HCT116 (cell line): ENCODE results near the gene NFX1. TPM values are rescaled to one million over a fixed set of nuclear protein-coding genes. Genes with fewer than 3 reads are reported as not detected.

Source experiments
- ATAC-seq: fragments of 200-7000 bp; cut with Tn5 transposase; 2 replicates; pipeline ENCODE4 v1.9.1; 2020; ENCODE audit warnings: mild to moderate bottlenecking, moderate library complexity
- BruUV-seq: library from RNA; stranded (reverse); fragments of 400-500 nt; replicated peaks from 2 replicates; lab custom pipeline; 2021; lab: Mats Ljungman, UMichigan
- CTCF ChIA-PET: fragments of 300-600 bp; sonication (Branson Sonifier 250); formaldehyde crosslinking; loops from one replicate; lab custom pipeline; 2021; ENCODE audit warnings: antibody characterized with exemption; lab: Charles Lee
- POLR2A ChIA-PET: fragments of 300-600, 350-600 bp; sonication (Branson Sonifier 250); formaldehyde crosslinking; loops from one replicate; lab custom pipeline; 2021; ENCODE audit warnings: antibody characterized with exemption; lab: Charles Lee
- RAD21 ChIA-PET, 2 experiments: fragments of 300-600 bp; sonication (Branson Sonifier 250); formaldehyde crosslinking; loops; one replicate each; lab custom pipeline; 2023; ENCODE audit warnings: low total read pairs in 2 of 2; ENCODE audit not compliant: uncharacterized antibody in 2 of 2, unreplicated experiment in 2 of 2, low non-redundant PET in 1 of 2; lab: Charles Lee
- DNase-seq: peaks from one replicate; pipeline ENCODE4 v3.0.0-alpha.2; 2010; ENCODE audit warnings: low read depth, low spot score
- H2AFZ ChIP-seq: fragments of 200-600 bp; shearing (Covaris generic), sonication (generic); 2 replicates; pipeline ENCODE4 v1.6.1; 2017; ENCODE audit warnings: low read depth, mixed run types, mixed read lengths, antibody characterized with exemption, low read length; ENCODE audit not compliant: poor library complexity, severe bottlenecking
- H3K27ac ChIP-seq: 2 replicates; pipeline ENCODE4 v1.5.1; 2012; ENCODE audit warnings: low read depth, low read length
- H3K27me3 ChIP-seq: fragments of 200-600 bp; sonication (generic); 2 replicates; pipeline ENCODE4 v1.6.1; 2016; ENCODE audit warnings: mixed run types, low read length, mixed read lengths; ENCODE audit not compliant: insufficient read depth
- H3K36me3 ChIP-seq, 2 experiments: fragments of 200-500 bp in 1 of 2; fragments of 200-600 bp in 1 of 2; sonication (Bioruptor generic) in 1 of 2; sonication (generic) in 1 of 2; 2 replicates each; pipeline versions ENCODE4 v1.5.1 to v1.6.1; 2014 to 2016; ENCODE audit warnings: low read length in 2 of 2, inconsistent platforms in 1 of 2, mixed read lengths in 1 of 2, mixed run types in 1 of 2; ENCODE audit not compliant: insufficient read depth in 2 of 2, control insufficient read depth in 1 of 2
- H3K4me1 ChIP-seq, 2 experiments: fragments of 200-600 bp in 1 of 2; sonication (generic) in 1 of 2; 2 replicates each; pipeline versions ENCODE4 v1.5.1 to v1.6.1; 2012 to 2017; ENCODE audit warnings: low read length in 2 of 2, inconsistent platforms in 1 of 2, mild to moderate bottlenecking in 1 of 2, mixed read lengths in 1 of 2, mixed run types in 1 of 2, moderate library complexity in 1 of 2; ENCODE audit not compliant: insufficient read depth in 2 of 2, control insufficient read depth in 1 of 2
- H3K4me2 ChIP-seq: fragments of 200-600 bp; sonication (generic); 2 replicates; pipeline ENCODE4 v1.6.1; 2017; ENCODE audit warnings: mixed run types, low read length, mixed read lengths
- H3K4me3 ChIP-seq, 2 experiments: fragments of 200-600 bp in 1 of 2; sonication (generic) in 1 of 2; replicated peaks in 1 of 2; 2 replicates each; pipeline ENCODE4 v1.5.1; 2011 to 2016; ENCODE audit warnings: low read length in 2 of 2, control low read depth in 1 of 2, low read depth in 1 of 2, mild to moderate bottlenecking in 1 of 2, mixed read lengths in 1 of 2, mixed run types in 1 of 2
- H3K79me2 ChIP-seq: fragments of 200-600 bp; sonication (generic); 2 replicates; pipeline ENCODE4 v1.6.1; 2017; ENCODE audit warnings: mild to moderate bottlenecking, mixed run types, low read length, moderate library complexity, mixed read lengths; ENCODE audit not compliant: insufficient read depth
- H3K9ac ChIP-seq: fragments of 200-600 bp; sonication (generic); 2 replicates; pipeline ENCODE4 v1.6.1; 2016; ENCODE audit warnings: low read length, mixed read lengths
- H3K9me2 ChIP-seq: fragments of 200-600 bp; sonication (generic), shearing (Covaris generic); 2 replicates; pipeline ENCODE4 v1.6.1; 2017; ENCODE audit warnings: mixed run types, mild to moderate bottlenecking, moderate library complexity; ENCODE audit not compliant: insufficient read depth
- H3K9me3 ChIP-seq, 2 experiments: fragments of 200-500 bp in 1 of 2; fragments of 200-600 bp in 1 of 2; sonication (Bioruptor generic) in 1 of 2; sonication (generic) in 1 of 2; 2 replicates each; pipeline ENCODE4 v1.6.1; 2014 to 2017; ENCODE audit warnings: low read length in 2 of 2, mixed read lengths in 2 of 2, inconsistent platforms in 1 of 2, low read depth in 1 of 2, mild to moderate bottlenecking in 1 of 2, mixed run types in 1 of 2, moderate library complexity in 1 of 2; ENCODE audit not compliant: control insufficient read depth in 1 of 2, insufficient read depth in 1 of 2
- H4K20me1 ChIP-seq: fragments of 200-600 bp; sonication (generic), shearing (Covaris generic); 2 replicates; pipeline ENCODE4 v1.6.1; 2017; ENCODE audit warnings: mixed run types, mild to moderate bottlenecking, moderate library complexity; ENCODE audit not compliant: insufficient read depth
- CBX3 ChIP-seq: IDR thresholded peaks from 2 replicates; pipeline ENCODE4 v1.6.1; 2012; ENCODE audit warnings: low read depth
- EGR1 ChIP-seq: IDR thresholded peaks from 2 replicates; pipeline ENCODE4 v1.6.1; 2012; ENCODE audit warnings: low read depth
- EZH2phosphoT487 ChIP-seq: fragments of 200-600 bp; IDR thresholded peaks from 2 replicates; pipeline ENCODE4 v1.6.1; 2018; ENCODE audit warnings: antibody characterized with exemption, borderline replicate concordance
- FOSL1 ChIP-seq: IDR thresholded peaks from 2 replicates; pipeline ENCODE4 v1.6.1; 2012; ENCODE audit warnings: low read depth
- RAD21 ChIP-seq: IDR thresholded peaks from 2 replicates; pipeline ENCODE4 v1.6.1; 2012; ENCODE audit warnings: low read depth, mild to moderate bottlenecking
- SP1 ChIP-seq: IDR thresholded peaks from 2 replicates; pipeline ENCODE4 v1.6.1; 2012; ENCODE audit warnings: low read depth
- SRF ChIP-seq: IDR thresholded peaks from 2 replicates; pipeline ENCODE4 v1.6.1; 2012; ENCODE audit warnings: low read depth
- TCF7L2 ChIP-seq: IDR thresholded peaks from 2 replicates; pipeline ENCODE4 v1.7.0; 2011; ENCODE audit warnings: borderline replicate concordance, inconsistent platforms; ENCODE audit not compliant: insufficient read depth, insufficient read length; ENCODE audit errors: extremely low read depth
- YY1 ChIP-seq: IDR thresholded peaks from 2 replicates; pipeline ENCODE4 v1.6.1; 2011; ENCODE audit warnings: low read length, low read depth, moderate library complexity, mild to moderate bottlenecking; ENCODE audit not compliant: insufficient replicate concordance; ENCODE audit errors: extremely low read depth
- ZBTB33 ChIP-seq: IDR thresholded peaks from 2 replicates; pipeline ENCODE4 v1.6.1; 2011; ENCODE audit warnings: mild to moderate bottlenecking, low read length, moderate library complexity; ENCODE audit not compliant: insufficient replicate concordance; ENCODE audit errors: extremely low read depth
- ZFX ChIP-seq: fragments of 450-650 bp; IDR thresholded peaks from 2 replicates; pipeline ENCODE4 v1.6.1; 2017
- ZNF274 ChIP-seq: fragments of 200-500 bp; sonication (Bioruptor generic); IDR thresholded peaks from 2 replicates; pipeline ENCODE4 v1.6.1; 2014; ENCODE audit warnings: mild to moderate bottlenecking, low read depth, low read length, inconsistent platforms
- intact Hi-C: fragments of 100-400 bp; cut with micrococcal nuclease; formaldehyde crosslinking; loops from 2 replicates; pipeline ENCODE4 v1.10.0; 2022
- total RNA-seq: library from RNA; stranded (reverse); gene quantifications from one replicate; pipeline ENCODE4 v1.2.1, GENCODE V29; 2021; ENCODE audit not compliant: unreplicated experiment
- TF ChIP-seq, protein P1 (sequence below): IDR thresholded peaks from 2 replicates; pipeline ENCODE4 v1.6.1; 2012; ENCODE audit warnings: low read depth

Gene NFX1
- total RNA-seq, 1 experiment from 2014 or later: 31.7 TPM

DNA sequence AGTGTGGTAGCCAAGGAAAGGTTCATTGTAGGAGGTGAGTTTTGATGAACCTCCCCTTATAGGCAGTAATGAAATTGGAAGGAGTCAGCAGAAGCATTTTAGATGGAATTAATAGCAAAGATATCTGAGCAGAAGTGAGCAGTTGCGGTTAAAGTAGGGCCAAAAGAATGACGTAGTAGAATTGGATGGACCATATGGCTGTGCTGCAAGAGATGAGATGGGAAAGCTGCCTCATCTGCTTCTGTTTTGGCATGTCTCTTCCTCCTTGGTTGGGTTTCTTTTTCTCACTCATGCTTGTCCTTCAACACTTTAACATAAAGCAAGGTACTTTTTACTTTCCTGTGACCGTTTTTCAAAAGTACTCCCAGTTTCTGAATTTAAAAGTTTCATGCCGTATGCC is 56.2 kb downstream of the NFX1 start:
- BruUV-seq: no TSS peak
- H3K9me2 ChIP-seq: no peaks in the 10 kb centered on the region
- no peak overlapping the region for H3K27ac ChIP-seq
- H2AFZ ChIP-seq: no peak overlapping the region
- no peaks in the 10 kb centered on the region for H3K27me3 ChIP-seq
- no peaks in the 10 kb centered on the region for H3K4me1 ChIP-seq
- H3K4me3 ChIP-seq: no peak overlapping the region
- ChIA-PET POLR2A (no interaction called here), CTCF (no interaction called here), RAD21 (no interaction called here)
- no peak for TF ChIP-seq EGR1
- no peak for TF ChIP-seq EZH2phosphoT487
- TF ChIP-seq SRF: no peak
- TF ChIP-seq YY1: no peak
- TF ChIP-seq ZNF274: no peak
- TF ChIP-seq, protein P1, sequence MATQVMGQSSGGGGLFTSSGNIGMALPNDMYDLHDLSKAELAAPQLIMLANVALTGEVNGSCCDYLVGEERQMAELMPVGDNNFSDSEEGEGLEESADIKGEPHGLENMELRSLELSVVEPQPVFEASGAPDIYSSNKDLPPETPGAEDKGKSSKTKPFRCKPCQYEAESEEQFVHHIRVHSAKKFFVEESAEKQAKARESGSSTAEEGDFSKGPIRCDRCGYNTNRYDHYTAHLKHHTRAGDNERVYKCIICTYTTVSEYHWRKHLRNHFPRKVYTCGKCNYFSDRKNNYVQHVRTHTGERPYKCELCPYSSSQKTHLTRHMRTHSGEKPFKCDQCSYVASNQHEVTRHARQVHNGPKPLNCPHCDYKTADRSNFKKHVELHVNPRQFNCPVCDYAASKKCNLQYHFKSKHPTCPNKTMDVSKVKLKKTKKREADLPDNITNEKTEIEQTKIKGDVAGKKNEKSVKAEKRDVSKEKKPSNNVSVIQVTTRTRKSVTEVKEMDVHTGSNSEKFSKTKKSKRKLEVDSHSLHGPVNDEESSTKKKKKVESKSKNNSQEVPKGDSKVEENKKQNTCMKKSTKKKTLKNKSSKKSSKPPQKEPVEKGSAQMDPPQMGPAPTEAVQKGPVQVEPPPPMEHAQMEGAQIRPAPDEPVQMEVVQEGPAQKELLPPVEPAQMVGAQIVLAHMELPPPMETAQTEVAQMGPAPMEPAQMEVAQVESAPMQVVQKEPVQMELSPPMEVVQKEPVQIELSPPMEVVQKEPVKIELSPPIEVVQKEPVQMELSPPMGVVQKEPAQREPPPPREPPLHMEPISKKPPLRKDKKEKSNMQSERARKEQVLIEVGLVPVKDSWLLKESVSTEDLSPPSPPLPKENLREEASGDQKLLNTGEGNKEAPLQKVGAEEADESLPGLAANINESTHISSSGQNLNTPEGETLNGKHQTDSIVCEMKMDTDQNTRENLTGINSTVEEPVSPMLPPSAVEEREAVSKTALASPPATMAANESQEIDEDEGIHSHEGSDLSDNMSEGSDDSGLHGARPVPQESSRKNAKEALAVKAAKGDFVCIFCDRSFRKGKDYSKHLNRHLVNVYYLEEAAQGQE: no peak
- no peak for TF ChIP-seq CBX3
- TF ChIP-seq TCF7L2: no peak
- TF ChIP-seq ZBTB33: no peak
- TF ChIP-seq FOSL1: no peak
- TF ChIP-seq RAD21: no peak
- no peak for TF ChIP-seq ZFX
- no peak for TF ChIP-seq SP1
- H3K9me3 ChIP-seq: no peaks in the 10 kb centered on the region
- no peak for ATAC-seq
- H3K9ac ChIP-seq: no peak overlapping the region
- DNase-seq: no peak
- intact Hi-C loops: loop anchor here (5.0 kb wide), 1 partner anchor 34 kb away; no protein-coding TSS in a partner anchor
- H3K4me2 ChIP-seq: no peak overlapping the region
- peaks cover 29 to 48% of the 10 kb centered on the region in 2 experiments for H3K36me3 ChIP-seq
- no peaks in the 10 kb centered on the region for H3K79me2 ChIP-seq
- H4K20me1 ChIP-seq: no peaks in the 10 kb centered on the region
